HG02759 (cell line): ENCODE measurements around the gene SLC9B2.

Experiments used
- ATAC-seq: cut with Tn5 transposase; IDR thresholded peaks from one replicate; pipeline ENCODE4 v1.9.1; 2021; ENCODE audit warnings: mild to moderate bottlenecking, moderate library complexity; ENCODE audit not compliant: unreplicated experiment

The SLC9B2 gene

GRCh38 chr4:103076747-103077347 lies at the start of gene SLC9B2:
TSS of gene SLC9B2 (minus strand) at chr4:103076761. CDS start at chr4:103067550, 9,211 bp downstream.
- peak; percentile 59 for ATAC-seq

GRCh38 chr4:103126126-103126525 lies 49.6 kb upstream of the SLC9B2 start:
- no peak for ATAC-seq

- ATAC-seq = no peak
These were observed 46.6 kb upstream of the SLC9B2 start for GRCh38 chr4:103123114-103123513.

DNA sequence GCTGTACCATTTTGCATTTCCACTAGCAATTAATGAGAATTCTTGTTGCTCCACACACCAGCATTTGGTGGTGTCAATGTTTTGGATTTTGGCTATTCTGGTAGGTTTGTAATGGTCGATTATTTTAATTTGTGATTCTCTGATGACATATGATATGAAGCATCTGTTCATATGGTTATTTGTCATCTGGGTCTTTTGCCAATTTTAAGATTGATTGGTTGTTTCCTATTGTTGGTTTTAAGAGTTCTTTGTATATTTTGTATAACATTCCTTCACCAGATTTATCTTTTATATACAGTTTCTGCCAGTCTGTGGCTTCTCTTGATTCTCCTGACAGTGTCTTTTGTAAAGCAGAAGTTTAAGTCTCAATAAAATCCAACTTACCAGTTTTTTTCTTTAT lies 41.6 kb upstream of the SLC9B2 start:
- no peak for ATAC-seq

- ATAC-seq = no peak
These were observed 35.0 kb upstream of the SLC9B2 start for GRCh38 chr4:103111598-103111997.

DNA sequence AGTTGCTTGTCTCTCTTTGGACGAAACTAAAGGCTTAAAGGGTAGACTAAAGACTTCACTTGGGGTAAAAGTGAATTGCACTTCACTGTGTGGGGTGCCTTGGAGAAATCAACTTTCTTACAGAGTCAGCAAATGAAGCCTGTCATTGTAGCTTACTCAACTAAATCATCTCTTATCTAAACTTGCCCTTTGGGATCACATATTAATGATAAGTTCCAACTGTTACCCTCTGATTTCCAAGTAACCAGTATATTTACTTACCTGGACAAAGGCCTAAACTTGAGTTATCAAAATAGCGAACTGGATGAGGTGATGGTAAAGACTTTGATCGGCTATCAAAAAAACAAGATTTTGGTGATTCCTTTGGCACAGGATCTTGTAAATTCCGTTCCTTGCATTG lies 32.0 kb upstream of the SLC9B2 start:
- ATAC-seq = no peak

GRCh38 chr4:103105558-103106356 lies 29.2 kb upstream of the SLC9B2 start:
- ATAC-seq = no peak

DNA sequence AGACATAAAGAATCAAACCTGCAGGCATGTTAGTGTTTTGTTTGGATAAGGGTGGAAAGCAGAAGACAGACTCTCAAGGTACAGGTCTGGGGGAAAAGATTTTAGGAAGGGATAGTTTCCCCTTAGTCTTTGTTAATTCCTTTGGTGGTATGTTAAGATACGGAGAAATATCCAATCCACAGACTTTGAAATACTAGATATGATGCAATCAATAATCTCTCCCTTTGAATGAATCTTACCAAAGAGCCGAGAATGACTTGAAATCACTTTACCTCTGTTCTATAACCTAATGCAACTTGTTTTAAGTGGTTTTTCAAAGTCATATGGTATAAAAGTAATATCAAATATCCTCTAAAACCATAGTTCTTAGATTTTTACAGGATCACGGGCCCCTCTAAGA lies 28.3 kb upstream of the SLC9B2 start:
- ATAC-seq = no peak

DNA sequence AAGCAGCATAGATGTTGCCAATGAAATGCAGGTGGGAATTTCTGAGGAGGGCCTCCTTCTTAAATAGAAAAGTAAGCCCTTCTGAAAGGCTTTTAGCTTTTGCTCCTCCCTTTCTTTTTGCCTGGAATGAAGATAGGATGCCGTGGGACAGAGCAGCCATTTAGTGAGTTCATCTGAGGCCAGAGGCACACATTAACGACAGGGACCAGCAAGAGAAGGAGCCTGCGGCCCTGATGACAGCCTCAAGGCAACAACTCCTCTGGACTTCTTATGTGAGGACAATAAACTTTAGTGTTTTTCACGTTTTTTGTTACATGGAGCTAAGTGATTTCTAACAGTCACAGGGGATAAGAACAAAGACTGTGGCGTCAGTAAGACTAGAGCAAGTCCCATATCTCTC lies 24.1 kb upstream of the SLC9B2 start:
- ATAC-seq = no peak

DNA sequence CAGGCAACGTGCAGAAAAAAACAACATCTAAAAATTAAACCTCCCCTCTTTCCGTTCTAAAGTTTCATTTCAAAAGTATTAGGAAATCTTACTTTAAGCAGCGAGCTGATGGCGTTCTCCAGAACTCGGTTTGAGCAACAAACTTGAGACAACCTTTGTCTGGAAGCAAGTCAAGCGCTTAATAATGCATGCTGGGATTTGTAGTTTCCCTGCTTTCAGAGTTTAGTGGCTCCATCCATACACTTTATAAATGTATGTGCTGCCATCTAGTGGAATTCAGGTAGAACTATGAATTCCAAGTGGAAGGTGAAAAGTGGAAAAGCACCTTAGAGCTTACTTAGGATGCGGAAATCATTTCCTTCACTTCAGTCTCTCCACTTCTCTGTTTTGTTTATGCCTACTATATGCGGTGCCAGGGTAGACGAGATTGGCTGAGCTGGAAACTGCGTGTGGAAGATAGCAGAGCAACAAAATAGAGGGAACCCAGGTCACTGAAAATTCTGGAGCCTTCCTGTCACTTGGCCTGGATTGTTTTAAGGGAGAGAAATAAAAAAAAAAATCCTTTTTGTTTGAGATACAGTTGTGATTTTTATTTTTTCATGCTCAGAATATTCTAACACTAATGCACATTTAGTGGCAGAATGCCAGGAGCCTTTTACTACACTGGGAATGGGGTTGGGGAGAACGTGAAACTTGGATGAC lies 23.3 kb upstream of the SLC9B2 start, which contains the start of gene BDH2:
BDH2 (minus strand) TSS at position 144 of the 702 bp plus-strand sequence. CDS start 3,580 bp downstream, outside the sequence.
- ATAC-seq = peak; percentile 97

DNA sequence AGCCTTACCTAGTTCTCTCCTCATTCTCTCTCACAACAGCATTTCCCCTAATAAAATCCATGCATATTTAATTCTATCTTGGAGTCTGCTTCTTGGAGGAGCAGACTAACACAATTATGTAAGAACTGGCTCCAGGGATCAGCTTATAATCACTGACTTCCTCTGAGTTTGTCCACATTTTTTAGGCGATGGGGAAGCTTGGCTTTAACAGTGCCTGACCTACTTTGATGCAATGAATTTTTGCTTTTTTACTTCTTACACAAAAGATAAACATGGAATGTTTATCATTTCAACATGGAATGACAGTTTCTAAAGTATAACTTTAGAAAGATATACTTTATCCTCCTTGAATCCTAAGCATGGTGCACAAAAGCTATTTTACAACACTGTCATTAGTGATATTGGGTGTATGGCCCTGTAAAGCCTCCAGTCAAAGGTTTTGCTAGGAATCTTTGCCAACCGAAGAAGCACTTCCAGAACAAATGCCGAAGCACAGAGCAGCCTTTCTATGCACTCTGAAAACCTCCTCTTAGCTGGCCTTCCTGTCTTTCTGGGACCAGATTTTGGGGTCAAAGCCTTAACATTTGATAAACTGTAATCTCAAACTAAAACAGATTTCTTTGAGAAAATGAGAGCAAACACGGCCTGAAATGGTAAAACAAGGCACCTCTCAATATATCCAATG lies 22.3 kb upstream of the SLC9B2 start:
- ATAC-seq = no peak

- ATAC-seq = no peak
These were observed 21.8 kb upstream of the SLC9B2 start for GRCh38 chr4:103098341-103098740.

DNA sequence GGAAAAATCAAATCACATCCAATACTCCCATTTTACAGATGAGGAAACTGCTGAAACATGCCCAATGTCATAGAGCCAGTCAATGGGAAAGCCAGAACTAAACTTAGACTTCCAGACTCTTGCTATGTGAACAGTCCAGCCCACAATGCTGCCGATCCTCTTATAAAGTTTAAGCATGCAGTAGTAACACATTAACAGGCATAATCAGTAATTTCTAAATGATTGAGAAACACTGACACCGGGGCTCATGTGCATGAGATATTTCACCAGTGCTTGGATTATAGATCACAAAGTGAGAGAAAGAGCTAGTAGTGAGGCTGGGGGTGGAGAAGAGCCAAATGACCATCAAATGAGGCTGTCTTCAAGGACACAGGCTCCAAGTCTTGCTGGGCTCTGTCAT lies 20.6 kb upstream of the SLC9B2 start:
- no peak for ATAC-seq

DNA sequence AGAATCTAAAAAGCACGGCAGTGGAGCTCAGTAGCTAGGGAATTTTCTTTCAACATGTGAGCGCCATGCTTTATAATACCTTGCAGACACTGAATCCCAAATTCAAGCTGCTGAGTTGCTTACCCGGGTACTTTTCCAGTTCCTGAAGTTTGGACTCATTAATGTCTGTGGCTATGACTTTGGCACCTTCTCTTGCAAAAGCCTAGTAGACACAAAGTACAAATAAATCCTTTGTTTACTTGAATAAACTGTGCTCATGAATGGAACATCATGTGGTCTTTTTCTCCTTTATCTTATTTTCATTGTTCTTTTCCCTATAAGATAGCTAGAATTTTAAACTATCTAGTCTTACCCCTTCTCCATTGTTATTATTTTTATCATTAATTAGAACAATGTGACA lies 18.5 kb upstream of the SLC9B2 start:
- no peak for ATAC-seq

GRCh38 chr4:103092245-103092644 lies 15.7 kb upstream of the SLC9B2 start:
- ATAC-seq = peak; percentile 31

GRCh38 chr4:103091601-103092223 lies 15.2 kb upstream of the SLC9B2 start:
- peak; percentile 75 for ATAC-seq

GRCh38 chr4:103089481-103089880 lies 12.9 kb upstream of the SLC9B2 start:
- no peak for ATAC-seq

DNA sequence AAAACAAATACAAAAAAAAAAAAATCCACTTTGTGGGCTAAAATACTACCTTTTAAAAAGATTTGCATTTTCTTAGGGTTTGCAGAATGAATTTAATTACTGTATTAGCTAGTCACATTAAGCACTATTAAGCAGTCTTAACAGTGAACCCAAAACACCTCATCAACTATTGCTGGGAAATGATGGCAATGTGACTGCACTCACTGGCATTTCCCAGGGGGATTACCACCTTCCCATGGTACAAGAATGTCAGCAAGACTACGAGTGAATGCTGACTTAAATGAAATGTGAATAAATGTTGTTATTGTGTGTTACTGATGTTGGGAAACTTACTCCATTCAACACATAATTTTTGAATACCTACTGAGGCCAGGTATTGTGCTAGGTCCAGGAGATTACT lies 10.0 kb upstream of the SLC9B2 start:
- ATAC-seq = no peak

- no peak for ATAC-seq
These were observed 9.1 kb upstream of the SLC9B2 start for GRCh38 chr4:103085555-103086196.

DNA sequence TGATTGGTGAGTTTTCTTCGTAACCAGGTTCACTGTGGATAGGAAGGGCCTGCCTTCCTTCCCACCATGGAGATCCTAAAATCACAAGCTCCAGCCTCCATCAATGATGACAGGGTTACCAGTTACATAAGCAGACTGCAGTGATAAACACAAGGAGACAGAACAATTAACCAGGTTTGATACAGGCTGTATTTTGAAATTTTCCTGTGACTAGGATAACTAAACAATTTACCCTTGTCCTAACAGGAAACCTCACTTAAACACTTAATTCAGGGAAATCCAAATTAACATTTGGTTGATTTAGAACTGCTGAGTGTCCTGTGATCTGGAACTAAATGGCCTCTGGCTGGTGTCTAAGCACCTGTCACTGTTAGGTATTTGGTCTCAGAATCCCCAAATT lies 3.1 kb upstream of the SLC9B2 start:
- no peak for ATAC-seq
